Measurements from ENCODE around the gene SUSD4.

GRCh38 chr1:223299553-223299952 is 64.4 kb downstream of the SUSD4 start:
- TF ChIP-seq POLR2A (IDR thresholded peaks at IDR 0.05) (no peak), POLR2AphosphoS5 (IDR thresholded peaks at IDR 0.05) (no peak), CTCF (IDR thresholded peaks at IDR 0.05) (no peak), EP300 (IDR thresholded peaks at IDR 0.05) (no peak)

All from upper lobe of left lung (tissue), 4 donors.